HG03045 (cell line): ENCODE measurements around the gene PSME1.

ENCODE experiments used
- ATAC-seq: cut with Tn5 transposase; IDR thresholded peaks from one replicate; pipeline ENCODE4 v1.9.1; 2021; ENCODE audit warnings: mild to moderate bottlenecking, moderate library complexity; ENCODE audit not compliant: unreplicated experiment

Gene PSME1

GRCh38 chr14:24135834-24136683, at the start of gene PSME1:
Gene PSME1 (plus strand): TSS chr14:24136194. CDS start chr14:24136263, 69 bp downstream.
- peak; percentile 86 for ATAC-seq

- no peak for ATAC-seq
Observed at GRCh38 chr14:24087004-24087403, 49.0 kb upstream of the PSME1 start.

- ATAC-seq: no peak
Observed at GRCh38 chr14:24088095-24088494, 47.9 kb upstream of the PSME1 start.

- ATAC-seq: no peak
Observed at GRCh38 chr14:24089890-24090289, 46.1 kb upstream of the PSME1 start.

GRCh38 chr14:24092110-24092504, 43.9 kb upstream of the PSME1 start:
- ATAC-seq: no peak

GRCh38 chr14:24092505-24093206, 43.3 kb upstream of the PSME1 start:
- ATAC-seq: no peak

GRCh38 chr14:24093207-24093900, 42.6 kb upstream of the PSME1 start:
- ATAC-seq: no peak

- peak; percentile 59 for ATAC-seq
Observed at GRCh38 chr14:24093901-24094840, 41.8 kb upstream of the PSME1 start, which contains the start of gene PCK2. Gene PCK2 (plus strand): TSS chr14:24094311. CDS start chr14:24094406, 95 bp downstream.

- no peak for ATAC-seq
Observed at GRCh38 chr14:24094841-24095270, 41.1 kb upstream of the PSME1 start.

- ATAC-seq: peak; percentile 48
Observed at GRCh38 chr14:24095271-24096068, 40.5 kb upstream of the PSME1 start.

GRCh38 chr14:24096545-24097181, 39.3 kb upstream of the PSME1 start:
- ATAC-seq: no peak

GRCh38 chr14:24098229-24098926, 37.6 kb upstream of the PSME1 start:
- no peak for ATAC-seq

GRCh38 chr14:24098927-24099813, 36.8 kb upstream of the PSME1 start:
- ATAC-seq: no peak

- no peak for ATAC-seq
Observed at GRCh38 chr14:24100197-24100981, 35.6 kb upstream of the PSME1 start.

GRCh38 chr14:24100982-24101494, 35.0 kb upstream of the PSME1 start:
- ATAC-seq: no peak

GRCh38 chr14:24102357-24103048, 33.5 kb upstream of the PSME1 start:
- no peak for ATAC-seq
